GM03348 (cell line): ENCODE measurements around the gene FIGNL1.

Experiments
- DNase-seq: peaks from one replicate; pipeline ENCODE4 v3.0.0; 2012; ENCODE audit warnings: low spot score

Gene FIGNL1

GRCh38 chr7:50397320-50397970 lies 52.7 kb downstream of the FIGNL1 start:
- DNase-seq = no peak

GRCh38 chr7:50396856-50397255 lies 53.3 kb downstream of the FIGNL1 start:
- DNase-seq = no peak

- DNase-seq = no peak
These were observed 55.8 kb downstream of the FIGNL1 start for GRCh38 chr7:50394315-50394714.
